Measurements from ENCODE around the gene TMEM270.

The TMEM270 gene

DNA sequence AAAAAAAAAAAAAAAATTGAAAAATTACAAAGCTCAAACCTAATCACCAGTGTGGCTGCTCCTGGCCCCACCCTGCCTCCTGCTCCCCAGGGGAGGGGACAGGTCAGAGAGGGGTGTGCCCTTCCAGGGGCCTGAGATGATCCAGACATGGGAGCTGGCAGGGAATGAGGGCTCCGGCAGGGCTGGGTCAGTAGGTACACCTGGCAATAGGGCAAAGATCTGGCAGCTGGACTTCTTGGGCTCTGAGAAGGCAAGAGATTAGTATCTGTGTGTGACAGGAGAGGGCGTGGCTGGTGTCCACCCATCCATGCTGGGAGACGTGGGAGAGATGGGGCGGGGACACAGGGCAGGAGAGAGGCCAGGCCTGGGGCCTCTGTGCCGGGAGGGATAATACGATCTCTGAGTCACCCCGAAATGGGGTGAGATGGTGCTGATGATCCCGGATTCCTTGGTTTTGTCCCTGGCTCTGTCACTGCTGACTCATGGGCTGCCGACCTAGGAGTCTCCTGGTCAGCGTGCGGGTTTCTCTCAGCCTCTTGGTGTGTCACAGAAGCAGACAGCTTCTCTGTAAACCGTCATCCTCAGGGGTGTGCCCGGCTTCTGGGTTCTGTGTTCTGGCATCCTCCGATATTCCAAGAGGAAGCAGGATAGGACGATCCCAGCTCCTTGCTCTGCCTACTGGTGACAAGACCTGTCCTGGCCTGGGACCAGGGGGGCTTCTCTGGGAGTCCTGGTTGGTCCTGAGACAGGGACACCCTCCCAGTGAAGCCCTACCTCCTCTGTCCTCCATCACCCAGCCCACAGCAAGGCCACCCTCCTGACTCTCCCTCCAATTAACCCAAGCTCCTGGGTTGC is 38.4 kb upstream of the TMEM270 start:
- peak; percentile 90 for DNase-seq
- peak overlapping the region; percentile 10 for H3K4me3 ChIP-seq (ENCODE audit: low read depth, low read length)
- TF ChIP-seq, protein P1, sequence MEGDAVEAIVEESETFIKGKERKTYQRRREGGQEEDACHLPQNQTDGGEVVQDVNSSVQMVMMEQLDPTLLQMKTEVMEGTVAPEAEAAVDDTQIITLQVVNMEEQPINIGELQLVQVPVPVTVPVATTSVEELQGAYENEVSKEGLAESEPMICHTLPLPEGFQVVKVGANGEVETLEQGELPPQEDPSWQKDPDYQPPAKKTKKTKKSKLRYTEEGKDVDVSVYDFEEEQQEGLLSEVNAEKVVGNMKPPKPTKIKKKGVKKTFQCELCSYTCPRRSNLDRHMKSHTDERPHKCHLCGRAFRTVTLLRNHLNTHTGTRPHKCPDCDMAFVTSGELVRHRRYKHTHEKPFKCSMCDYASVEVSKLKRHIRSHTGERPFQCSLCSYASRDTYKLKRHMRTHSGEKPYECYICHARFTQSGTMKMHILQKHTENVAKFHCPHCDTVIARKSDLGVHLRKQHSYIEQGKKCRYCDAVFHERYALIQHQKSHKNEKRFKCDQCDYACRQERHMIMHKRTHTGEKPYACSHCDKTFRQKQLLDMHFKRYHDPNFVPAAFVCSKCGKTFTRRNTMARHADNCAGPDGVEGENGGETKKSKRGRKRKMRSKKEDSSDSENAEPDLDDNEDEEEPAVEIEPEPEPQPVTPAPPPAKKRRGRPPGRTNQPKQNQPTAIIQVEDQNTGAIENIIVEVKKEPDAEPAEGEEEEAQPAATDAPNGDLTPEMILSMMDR (IDR thresholded peaks at IDR 0.05; ENCODE audit: low read depth, low read length) = no peak
- no peaks in the 10 kb centered on the region for H3K27me3 ChIP-seq
- H3K4me1 ChIP-seq = peaks cover 8% of the 10 kb centered on the region
- no peaks in the 10 kb centered on the region for H3K9me3 ChIP-seq
- no peaks in the 10 kb centered on the region for H3K36me3 ChIP-seq

DNA sequence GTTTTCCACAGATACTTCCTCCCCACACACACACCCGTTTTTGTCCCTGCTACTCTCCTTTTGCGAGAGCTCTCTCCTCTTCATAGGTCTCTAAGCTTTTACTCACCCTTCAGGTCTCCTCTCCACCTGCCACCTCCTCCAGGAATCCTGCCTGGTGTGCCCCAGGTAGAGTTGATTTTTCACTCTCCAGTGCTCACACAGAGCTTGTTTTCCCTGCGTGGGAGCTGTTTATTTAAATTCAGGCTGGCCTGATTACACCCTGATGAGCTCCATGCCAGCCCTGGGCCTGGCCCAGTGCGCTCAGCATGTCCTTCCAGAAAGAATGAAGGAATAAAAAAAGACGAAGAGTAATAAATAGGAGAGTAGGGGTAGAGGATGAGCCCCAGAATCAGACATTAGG is 37.7 kb upstream of the TMEM270 start:
- Histone ChIP-seq H3K4me1 (peaks cover 10% of the 10 kb centered on the region), H3K9me3 (no peaks in the 10 kb centered on the region), H3K36me3 (no peaks in the 10 kb centered on the region), H3K27me3 (no peaks in the 10 kb centered on the region), H3K4me3 (ENCODE audit: low read depth, low read length) (no peak overlapping the region)
- TF ChIP-seq, protein P1 (IDR thresholded peaks at IDR 0.05; ENCODE audit: low read depth, low read length) = no peak
- no peak for DNase-seq

DNA sequence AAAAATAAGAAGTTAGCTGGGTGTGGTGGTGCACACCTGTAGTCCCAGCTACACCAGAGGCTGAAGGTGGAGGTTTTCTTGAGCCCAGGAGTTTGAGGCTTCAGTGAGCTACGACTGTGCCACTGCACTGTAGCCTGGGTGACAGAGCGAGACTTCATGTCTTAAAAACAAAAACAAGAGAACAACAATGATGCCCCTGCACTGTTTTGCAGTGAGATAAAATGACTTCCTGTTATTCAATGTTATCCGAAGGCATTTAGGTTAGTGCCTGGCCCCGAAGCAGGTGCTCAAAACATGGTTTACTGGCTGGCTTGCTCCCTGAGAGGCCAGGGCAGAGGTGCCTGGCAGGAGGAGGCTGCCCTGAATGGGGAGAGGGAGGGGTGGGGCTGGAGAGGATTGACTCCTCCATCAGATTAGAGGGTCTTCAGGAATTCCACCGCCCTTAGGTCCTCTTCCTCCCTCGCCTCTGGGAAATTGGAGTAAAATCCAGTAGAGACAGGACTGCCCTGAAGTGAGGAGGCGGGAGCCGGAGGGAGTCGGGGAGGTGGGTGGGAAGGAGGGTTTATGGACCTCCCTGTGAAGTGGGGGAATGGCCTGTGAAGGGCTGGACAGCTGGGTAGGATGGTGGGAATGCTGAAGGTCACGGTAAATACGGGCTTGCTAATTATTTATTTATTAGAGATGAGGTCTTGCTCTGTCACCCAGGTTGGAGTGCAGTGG is 36.9 kb upstream of the TMEM270 start:
- H3K4me1 ChIP-seq = peaks cover 14% of the 10 kb centered on the region
- no peaks in the 10 kb centered on the region for H3K27me3 ChIP-seq
- no peak for DNase-seq
- no peak overlapping the region for H3K4me3 ChIP-seq (ENCODE audit: low read depth, low read length)
- H3K36me3 ChIP-seq = no peaks in the 10 kb centered on the region
- TF ChIP-seq, protein P1 (IDR thresholded peaks at IDR 0.05; ENCODE audit: low read depth, low read length) = no peak
- H3K9me3 ChIP-seq = no peaks in the 10 kb centered on the region

DNA sequence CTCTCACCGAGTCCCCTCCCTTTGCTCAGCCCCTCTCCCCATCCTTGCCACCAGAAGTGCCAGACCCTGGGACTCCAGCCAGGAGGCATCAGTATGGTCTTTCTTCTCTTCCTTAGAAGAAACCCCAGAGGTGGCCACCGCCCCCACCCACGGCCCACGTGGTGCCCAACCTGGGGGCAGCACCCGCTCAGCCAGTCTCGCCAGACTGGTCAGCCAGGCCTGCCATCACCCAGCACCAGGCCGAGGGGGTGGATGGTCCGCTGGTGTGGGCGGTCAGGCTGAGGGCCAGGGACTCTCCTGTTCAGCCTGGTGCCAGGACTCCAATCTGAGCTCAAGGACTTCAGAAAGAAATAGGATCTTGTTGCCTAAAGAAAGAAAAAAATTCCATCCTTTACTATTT is 36.0 kb upstream of the TMEM270 start:
- DNase-seq = no peak
- H3K9me3 ChIP-seq = no peaks in the 10 kb centered on the region
- H3K36me3 ChIP-seq = no peaks in the 10 kb centered on the region
- H3K27me3 ChIP-seq = no peaks in the 10 kb centered on the region
- H3K4me1 ChIP-seq = peaks cover 18% of the 10 kb centered on the region
- TF ChIP-seq, protein P1 (IDR thresholded peaks at IDR 0.05; ENCODE audit: low read depth, low read length) = no peak
- H3K4me3 ChIP-seq (ENCODE audit: low read depth, low read length) = no peak overlapping the region

DNA sequence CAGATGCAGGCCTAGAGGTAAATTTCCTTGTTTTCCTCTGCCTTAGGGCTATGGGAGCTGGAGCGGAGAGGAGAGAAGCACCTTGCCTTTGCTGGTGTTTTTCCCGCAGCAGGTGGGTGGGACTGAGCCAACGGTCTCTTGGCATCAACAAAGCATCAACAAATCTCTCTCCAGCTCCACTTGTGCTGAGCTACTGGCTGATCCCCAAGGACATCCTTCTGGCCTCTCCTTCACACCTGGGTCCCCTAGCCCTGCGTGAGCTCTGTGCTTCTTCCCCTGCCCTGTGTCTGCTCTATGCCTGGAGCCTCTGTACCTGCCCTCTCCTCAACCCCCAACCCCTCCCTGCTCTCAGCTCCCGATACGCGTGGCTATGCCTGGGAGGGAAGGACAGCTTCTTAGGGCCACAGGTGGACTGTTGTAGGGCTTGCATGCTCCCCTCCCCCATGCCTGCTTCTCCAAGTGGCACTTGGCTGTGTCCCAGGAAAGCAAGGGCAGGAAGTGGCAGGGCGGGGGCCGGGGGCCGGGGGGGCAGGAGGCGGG is 33.3 kb upstream of the TMEM270 start:
- Histone ChIP-seq H3K4me3 (ENCODE audit: low read depth, low read length) (peak overlapping the region; percentile 6; the same call in 1 of the 2 replicates), H3K9me3 (no peaks in the 10 kb centered on the region), H3K4me1 (peaks cover 30% of the 10 kb centered on the region), H3K36me3 (no peaks in the 10 kb centered on the region), H3K27me3 (no peaks in the 10 kb centered on the region)
- TF ChIP-seq, protein P1 (IDR thresholded peaks at IDR 0.05; ENCODE audit: low read depth, low read length) = no peak
- peak; percentile 67 for DNase-seq
